SK-N-SH (cell line): Measurements from ENCODE around the gene CALN1. TPM values are rescaled to one million over a fixed set of nuclear protein-coding genes. Genes with fewer than 3 reads are reported as not detected.

Experiments
- CTCF ChIA-PET: fragments of 300-600, 350-600 bp; formaldehyde crosslinking; extraction: SDS; loops from one replicate; lab custom pipeline; 2021; lab: Yijun Ruan, JAX
- POLR2A ChIA-PET: fragments of 350-600 bp; sonication (Branson Sonifier 250); formaldehyde crosslinking; extraction: SDS; loops from one replicate; lab custom pipeline; 2020; ENCODE audit warnings: antibody characterized with exemption, inconsistent platforms; lab: Yijun Ruan, JAX
- DNase-seq: peaks from one replicate; pipeline ENCODE4 v3.0.0; 2012
- H2AFZ ChIP-seq: fragments of 200-600 bp; sonication (generic); 2 replicates; pipeline ENCODE4 v1.8.1; 2016; ENCODE audit warnings: antibody characterized with exemption, mild to moderate bottlenecking, low read depth
- H3F3A ChIP-seq: fragments of 200-600 bp; sonication (generic); replicated peaks from 2 replicates; pipeline ENCODE3; 2016; ENCODE audit warnings: antibody characterized with exemption, mild to moderate bottlenecking; ENCODE audit not compliant: insufficient read depth
- H3K27ac ChIP-seq, 2 experiments: fragments of 200-500 bp in 1 of 2; fragments of 200-600 bp in 1 of 2; sonication (Bioruptor generic) in 1 of 2; sonication (generic), shearing (Covaris generic) in 1 of 2; 2 replicates each; pipeline versions ENCODE4 v1.5.1 to v1.6.1; 2014 to 2016; ENCODE audit warnings: low read depth in 2 of 2, inconsistent platforms in 1 of 2, low read length in 1 of 2, mild to moderate bottlenecking in 1 of 2, mixed read lengths in 1 of 2
- H3K27me3 ChIP-seq: fragments of 200-600 bp; sonication (generic), shearing (Covaris generic); 2 replicates; pipeline ENCODE4 v1.6.1; 2016; ENCODE audit warnings: mixed run types; ENCODE audit not compliant: insufficient read depth
- H3K36me3 ChIP-seq, 2 experiments: fragments of 200-500 bp in 1 of 2; fragments of 200-600 bp in 1 of 2; sonication (Bioruptor generic) in 1 of 2; sonication (generic) in 1 of 2; replicated peaks in 1 of 2; 2 replicates each; pipeline versions ENCODE3 to v1.5.1; 2014 to 2016; ENCODE audit warnings: low read length in 1 of 2, mild to moderate bottlenecking in 1 of 2; ENCODE audit not compliant: insufficient read depth in 2 of 2, control insufficient read depth in 1 of 2
- H3K4me1 ChIP-seq, 2 experiments: fragments of 200-500 bp in 1 of 2; fragments of 200-600 bp in 1 of 2; sonication (Bioruptor generic) in 1 of 2; sonication (generic), shearing (Covaris generic) in 1 of 2; 2 replicates each; pipeline versions ENCODE4 v1.5.1 to v1.6.1; 2014 to 2016; ENCODE audit warnings: low read depth in 1 of 2, low read length in 1 of 2, mixed run types in 1 of 2; ENCODE audit not compliant: insufficient read depth in 2 of 2, control insufficient read depth in 1 of 2
- H3K4me2 ChIP-seq: fragments of 200-600 bp; sonication (generic), shearing (Covaris generic); 2 replicates; pipeline ENCODE4 v1.6.1; 2017; ENCODE audit warnings: mixed run types
- H3K4me3 ChIP-seq, 2 experiments: fragments of 200-500 bp in 1 of 2; fragments of 200-600 bp in 1 of 2; sonication (Bioruptor generic) in 1 of 2; sonication (generic), shearing (Covaris generic) in 1 of 2; 2 replicates each; pipeline versions ENCODE4 v1.5.1 to v1.8.1; 2014 to 2016; ENCODE audit warnings: low read depth in 2 of 2, inconsistent platforms in 1 of 2, low read length in 1 of 2, mild to moderate bottlenecking in 1 of 2, mixed read lengths in 1 of 2, moderate library complexity in 1 of 2
- H3K79me2 ChIP-seq: fragments of 200-600 bp; sonication (generic); 2 replicates; pipeline ENCODE4 v1.8.1; 2017; ENCODE audit warnings: mild to moderate bottlenecking; ENCODE audit not compliant: insufficient read depth
- H3K9ac ChIP-seq: fragments of 200-600 bp; sonication (generic); 2 replicates; pipeline ENCODE4 v1.6.1; 2017; ENCODE audit warnings: mixed run types
- H3K9me2 ChIP-seq: fragments of 200-600 bp; sonication (generic); 2 replicates; pipeline ENCODE4 v1.6.1; 2017; ENCODE audit warnings: mixed run types
- H3K9me3 ChIP-seq: fragments of 200-600 bp; sonication (generic); 2 replicates; pipeline ENCODE4 v1.6.1; 2017; ENCODE audit warnings: mixed run types, mild to moderate bottlenecking, moderate library complexity
- H4K20me1 ChIP-seq: fragments of 200-600 bp; sonication (generic); 2 replicates; pipeline ENCODE4 v1.6.1; 2017; ENCODE audit warnings: mild to moderate bottlenecking, mixed run types; ENCODE audit not compliant: insufficient read depth
- CHD2 ChIP-seq: fragments of 150-350 bp; IDR thresholded peaks from 2 replicates; pipeline ENCODE4 v1.6.1; 2018; ENCODE audit warnings: low read length; ENCODE audit not compliant: partially characterized antibody
- EP300 ChIP-seq, 2 experiments: IDR thresholded peaks; 2 replicates each; pipeline versions ENCODE4 v1.4.0 to v1.6.1; 2012; ENCODE audit warnings: borderline replicate concordance in 1 of 2, low read depth in 1 of 2, low read length in 1 of 2
- EZH2phosphoT487 ChIP-seq: fragments of 200-600 bp; sonication (generic); IDR thresholded peaks from 2 replicates; pipeline ENCODE4 v1.6.1; 2017; ENCODE audit warnings: low read depth, mixed run types, mild to moderate bottlenecking, antibody characterized with exemption, moderate library complexity, borderline replicate concordance
- FOSL2 ChIP-seq: IDR thresholded peaks from 2 replicates; pipeline ENCODE4 v1.4.0; 2012; ENCODE audit warnings: low read depth, mild to moderate bottlenecking, moderate library complexity, borderline replicate concordance
- GATA2 ChIP-seq: sonication (generic); formaldehyde crosslinking; IDR thresholded peaks from 2 replicates; pipeline ENCODE4 v1.5.0; 2020; ENCODE audit warnings: mild to moderate bottlenecking, missing genetic modification reagents
- JUND ChIP-seq: IDR thresholded peaks from 2 replicates; pipeline ENCODE4 v1.4.0; 2012
- NFIC ChIP-seq: IDR thresholded peaks from 2 replicates; pipeline ENCODE4 v1.4.0; 2012; ENCODE audit warnings: borderline replicate concordance
- NRF1 ChIP-seq: IDR thresholded peaks from 2 replicates; pipeline ENCODE4 v1.6.1; 2012; ENCODE audit warnings: low read depth, mild to moderate bottlenecking, low read length
- POLR2AphosphoS5 ChIP-seq: IDR thresholded peaks from 2 replicates; pipeline ENCODE4 v1.6.1; 2012; ENCODE audit warnings: low read depth, low read length
- RAD21 ChIP-seq: IDR thresholded peaks from 2 replicates; pipeline ENCODE4 v1.6.1; 2012; ENCODE audit warnings: mild to moderate bottlenecking, low read length
- RXRA ChIP-seq: IDR thresholded peaks from 2 replicates; pipeline ENCODE4 v1.4.0; 2012; ENCODE audit warnings: low read depth, mild to moderate bottlenecking, borderline replicate concordance
- SIN3A ChIP-seq: IDR thresholded peaks from 2 replicates; pipeline ENCODE4 v1.6.1; 2012; ENCODE audit warnings: low read depth, mild to moderate bottlenecking, low read length, moderate library complexity, borderline replicate concordance
- SMC3 ChIP-seq: IDR thresholded peaks from 2 replicates; pipeline ENCODE4 v1.6.1; 2012; ENCODE audit warnings: low read depth, low read length, improper control_type of control experiment
- TAF1 ChIP-seq: IDR thresholded peaks from 2 replicates; pipeline ENCODE4 v1.6.1; 2012; ENCODE audit warnings: low read depth, mild to moderate bottlenecking, low read length, moderate library complexity, borderline replicate concordance
- TEAD4 ChIP-seq: IDR thresholded peaks from 2 replicates; pipeline ENCODE4 v1.4.0; 2012; ENCODE audit warnings: mild to moderate bottlenecking, borderline replicate concordance; ENCODE audit not compliant: insufficient read depth
- YY1 ChIP-seq: IDR thresholded peaks from 2 replicates; pipeline ENCODE4 v1.4.0; 2012; ENCODE audit warnings: low read depth, mild to moderate bottlenecking
- WGBS: methylation state at CpG from one replicate; pipeline ENCODE4 v1.1.6; 2017; ENCODE audit warnings: low lambda C conversion rate; 5-methylcytosine and 5-hydroxymethylcytosine counted together
- polyA plus RNA-seq, 3 experiments: library from polyadenylated mRNA; depleted of rRNA; stranded (reverse); fragments of >200 nt; gene quantifications; 2 replicates each; pipeline ENCODE4 v1.2.3, GENCODE V29; 2012
- TF ChIP-seq, protein P1 (sequence below): fragments of 150-350 bp; IDR thresholded peaks from 2 replicates; pipeline ENCODE4 v1.6.1; 2016; ENCODE audit warnings: mild to moderate bottlenecking, low read depth, low read length

CALN1 gene
- polyA plus RNA-seq, 1 of the 3 experiments (the other 2 are of a cell fraction), result not detected

DNA sequence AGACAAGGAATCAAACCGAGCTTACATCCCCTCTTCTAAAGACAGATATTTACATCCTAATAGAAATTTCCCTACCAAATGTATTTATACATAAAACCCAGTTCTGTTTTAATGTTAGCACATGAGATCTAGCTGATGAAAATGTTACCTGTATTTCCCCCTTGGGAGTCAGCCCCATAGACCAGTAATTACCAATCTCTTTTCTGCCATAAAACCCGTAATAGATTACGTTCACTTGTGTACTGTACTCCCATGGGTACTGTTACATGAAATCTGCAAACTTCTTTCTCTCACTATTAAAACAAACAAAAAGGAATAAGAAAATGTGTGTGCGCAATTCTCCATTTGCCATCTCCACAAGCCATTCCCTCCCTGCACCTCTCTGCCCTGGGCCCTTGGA lies 450.9 kb downstream of the CALN1 start:
- Histone ChIP-seq H3K4me3 (no peak overlapping the region), H3K9ac (no peak overlapping the region), H3K4me2 (no peak overlapping the region), H2AFZ (no peak overlapping the region), H3F3A (no peaks in the 10 kb centered on the region), H3K79me2 (no peaks in the 10 kb centered on the region), H3K4me1 (no peaks in the 10 kb centered on the region), H4K20me1 (no peaks in the 10 kb centered on the region), H3K9me3 (no peaks in the 10 kb centered on the region; the same call in 1 of the 2 replicates), H3K27ac (no peak overlapping the region), H3K36me3 (no peaks in the 10 kb centered on the region), H3K27me3 (no peaks in the 10 kb centered on the region), H3K9me2 (no peaks in the 10 kb centered on the region)
- ChIA-PET CTCF (interaction anchor here (0.7 to 1.6 kb wide), 3 partner anchors 14 to 532 kb away, joined by 3 to 4 read pairs (median 3); no protein-coding TSS in a partner anchor), POLR2A (no interaction called here)
- 4% methylated on average over 4 of the region's 4 CpGs for WGBS
- TF ChIP-seq RXRA (no peak), FOSL2 (no peak), SMC3 (no peak), NRF1 (no peak), NFIC (no peak), CHD2 (no peak), RAD21 (no peak), GATA2 (no peak), YY1 (no peak), SIN3A (no peak), TAF1 (no peak), POLR2AphosphoS5 (no peak), EP300 (IDR thresholded peaks at IDR 0.05; ENCODE audit: borderline replicate concordance in 1 of 2, low read depth in 1 of 2, low read length in 1 of 2) (no peak), JUND (no peak), EZH2phosphoT487 (no peak)
- TF ChIP-seq, protein P1, sequence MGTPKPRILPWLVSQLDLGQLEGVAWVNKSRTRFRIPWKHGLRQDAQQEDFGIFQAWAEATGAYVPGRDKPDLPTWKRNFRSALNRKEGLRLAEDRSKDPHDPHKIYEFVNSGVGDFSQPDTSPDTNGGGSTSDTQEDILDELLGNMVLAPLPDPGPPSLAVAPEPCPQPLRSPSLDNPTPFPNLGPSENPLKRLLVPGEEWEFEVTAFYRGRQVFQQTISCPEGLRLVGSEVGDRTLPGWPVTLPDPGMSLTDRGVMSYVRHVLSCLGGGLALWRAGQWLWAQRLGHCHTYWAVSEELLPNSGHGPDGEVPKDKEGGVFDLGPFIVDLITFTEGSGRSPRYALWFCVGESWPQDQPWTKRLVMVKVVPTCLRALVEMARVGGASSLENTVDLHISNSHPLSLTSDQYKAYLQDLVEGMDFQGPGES, result no peak
- no peak for DNase-seq

DNA sequence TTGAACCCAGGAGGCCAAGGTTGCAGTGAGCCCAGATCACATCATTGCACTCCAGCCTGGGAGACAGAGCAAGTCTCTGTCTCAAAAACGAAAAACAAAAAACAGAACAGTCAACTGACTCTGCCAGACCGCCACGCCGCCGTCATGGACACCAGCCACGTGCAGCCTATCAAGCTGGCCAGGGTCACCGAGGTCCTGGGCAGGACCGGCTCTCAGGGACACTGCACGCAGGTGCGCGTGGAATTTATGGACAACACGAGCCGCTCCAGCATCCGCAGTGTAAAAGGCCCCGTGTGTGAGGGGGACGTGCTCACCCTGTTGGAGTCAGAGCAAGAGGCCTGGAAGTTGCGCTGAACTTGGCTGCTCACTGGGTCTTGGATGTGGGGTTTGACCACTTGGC lies 470.0 kb downstream of the CALN1 start:
- TF ChIP-seq TEAD4, result no peak
- no peak for TF ChIP-seq CHD2
- no peak for TF ChIP-seq GATA2
- no peak for TF ChIP-seq TAF1
- Histone ChIP-seq H2AFZ (no peak overlapping the region), H3K4me1 (no peaks in the 10 kb centered on the region), H3K36me3 (no peaks in the 10 kb centered on the region), H4K20me1 (no peaks in the 10 kb centered on the region), H3F3A (no peaks in the 10 kb centered on the region), H3K27me3 (no peaks in the 10 kb centered on the region), H3K27ac (no peak overlapping the region), H3K9me3 (no peaks in the 10 kb centered on the region), H3K9me2 (no peaks in the 10 kb centered on the region), H3K4me3 (no peak overlapping the region), H3K79me2 (no peaks in the 10 kb centered on the region), H3K9ac (no peak overlapping the region), H3K4me2 (no peak overlapping the region)
- DNase-seq, result no peak
- ChIA-PET POLR2A (no interaction called here), CTCF (no interaction called here)
- 28% methylated on average over 17 of the region's 17 CpGs for WGBS
